Muscle layer of colon (tissue), 2 donors: Measurements from ENCODE around the gene KLHL13.
"Not testable (repeated sequence)": the region's sequence is repeated elsewhere in the genome, so short reads cannot be mapped to it uniquely, and the experiment has no call there.

Experiments
- H3K27ac ChIP-seq: one replicate; pipeline ENCODE4 v1.7.0; 2013; ENCODE audit warnings: low read depth, mild to moderate bottlenecking, low read length, moderate library complexity
- H3K27me3 ChIP-seq, 2 donors: one replicate each; pipeline ENCODE4 v1.7.0; 2013; ENCODE audit warnings: low read length in 2 of 2, mild to moderate bottlenecking in 2 of 2; ENCODE audit not compliant: insufficient read depth in 2 of 2, control insufficient read depth in 1 of 2
- H3K36me3 ChIP-seq: one replicate; pipeline ENCODE4 v1.7.0; 2013; ENCODE audit warnings: mild to moderate bottlenecking, low read length; ENCODE audit not compliant: insufficient read depth
- H3K4me1 ChIP-seq: one replicate; pipeline ENCODE4 v1.7.0; 2013; ENCODE audit warnings: mild to moderate bottlenecking, low read length; ENCODE audit not compliant: insufficient read depth
- H3K4me3 ChIP-seq, 2 donors: one replicate each; pipeline ENCODE4 v1.7.0; 2013; ENCODE audit warnings: low read length in 2 of 2, low read depth in 1 of 2, mild to moderate bottlenecking in 1 of 2, moderate library complexity in 1 of 2
- H3K9ac ChIP-seq: one replicate; pipeline ENCODE4 v1.7.0; 2013; ENCODE audit warnings: low read length
- H3K9me3 ChIP-seq: one replicate; pipeline ENCODE4 v1.7.0; 2013; ENCODE audit warnings: mild to moderate bottlenecking, low read length
- donor health status: abdominal sarcoma.
- donor health status: Adenocarcinoma of cecum.

The KLHL13 gene

GRCh38 chrX:117930116-117930515 lies 186.5 kb downstream of the KLHL13 start:
- H3K9ac ChIP-seq, H3K27me3 ChIP-seq, H3K9me3 ChIP-seq, H3K4me1 ChIP-seq, H3K36me3 ChIP-seq, H3K27ac ChIP-seq, H3K4me3 ChIP-seq: not testable (repeated sequence)

DNA sequence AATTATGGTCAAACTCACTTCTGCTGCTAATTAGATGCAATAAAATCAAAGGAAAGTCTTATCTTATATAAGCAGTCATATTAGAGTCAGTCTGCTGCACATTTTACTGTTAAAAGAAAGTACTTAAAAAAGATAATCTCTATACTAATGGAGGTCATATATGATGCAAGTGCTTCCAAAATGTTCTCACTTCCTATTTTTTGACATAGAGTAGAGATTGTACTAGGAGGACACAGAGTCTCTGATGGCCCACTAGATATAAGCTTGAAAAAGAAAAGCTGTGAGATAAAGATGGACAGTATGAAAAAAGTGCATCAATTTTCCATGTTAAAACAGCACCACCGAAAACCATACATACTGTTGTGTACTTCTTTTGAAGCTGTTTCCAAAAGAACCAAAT lies 196.9 kb downstream of the KLHL13 start:
- Histone ChIP-seq H3K27ac (no peak overlapping the region), H3K36me3 (no peaks in the 10 kb centered on the region)

DNA sequence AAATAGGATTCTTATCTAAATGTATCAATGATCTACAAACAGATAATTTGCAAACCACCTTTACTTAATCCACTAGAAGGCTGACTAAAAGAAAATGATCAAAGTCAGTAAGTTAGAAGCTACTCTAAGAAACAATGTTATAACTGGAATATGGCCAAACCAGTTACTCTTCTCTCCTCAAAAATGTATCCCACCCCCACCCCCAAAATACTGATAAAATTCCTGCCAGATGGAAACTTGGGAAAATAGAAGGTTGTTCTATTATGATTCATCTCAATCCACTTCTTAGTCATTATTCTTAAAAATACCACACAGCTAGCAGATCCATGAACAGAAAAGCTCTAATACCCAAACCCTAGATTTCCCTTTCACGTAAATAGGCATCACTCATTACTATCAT lies 206.4 kb downstream of the KLHL13 start:
- no peaks in the 10 kb centered on the region for H3K36me3 ChIP-seq
- H3K9ac ChIP-seq, result no peak overlapping the region
- no peaks in the 10 kb centered on the region for H3K27me3 ChIP-seq
- no peaks in the 10 kb centered on the region for H3K4me1 ChIP-seq
- no peak overlapping the region for H3K4me3 ChIP-seq
- no peaks in the 10 kb centered on the region for H3K9me3 ChIP-seq
- no peak overlapping the region for H3K27ac ChIP-seq

More for the DNA sequence above, 196.9 kb downstream of the KLHL13 start:
- no peaks in the 10 kb centered on the region for H3K27me3 ChIP-seq
- H3K4me1 ChIP-seq, result no peaks in the 10 kb centered on the region
- no peak overlapping the region for H3K4me3 ChIP-seq
- no peaks in the 10 kb centered on the region for H3K9me3 ChIP-seq
- H3K9ac ChIP-seq, result no peak overlapping the region

DNA sequence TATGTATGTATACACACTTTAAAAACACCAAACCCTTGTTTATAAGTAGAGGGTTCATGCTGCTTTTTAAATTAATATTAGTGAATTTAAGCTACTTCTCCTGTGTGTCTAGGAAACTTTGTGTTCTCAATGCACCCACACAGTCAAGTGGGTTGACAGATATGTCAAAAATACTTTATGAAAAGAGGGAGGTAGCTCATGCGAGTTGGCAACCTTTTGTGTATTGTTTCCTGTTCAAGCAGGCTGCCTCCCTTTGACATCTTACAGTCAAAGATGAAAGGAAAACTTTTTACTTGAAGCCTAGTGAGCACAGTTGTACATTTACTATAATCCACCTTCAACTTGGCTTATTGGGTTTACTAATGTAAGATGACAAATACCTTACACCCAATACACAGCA lies 218.4 kb downstream of the KLHL13 start:
- H3K4me3 ChIP-seq, result no peak overlapping the region
- H3K27ac ChIP-seq, result no peak overlapping the region
- H3K27me3 ChIP-seq, result no peaks in the 10 kb centered on the region
- no peaks in the 10 kb centered on the region for H3K36me3 ChIP-seq
- H3K4me1 ChIP-seq, result no peaks in the 10 kb centered on the region
- H3K9me3 ChIP-seq, result no peaks in the 10 kb centered on the region
- no peak overlapping the region for H3K9ac ChIP-seq

DNA sequence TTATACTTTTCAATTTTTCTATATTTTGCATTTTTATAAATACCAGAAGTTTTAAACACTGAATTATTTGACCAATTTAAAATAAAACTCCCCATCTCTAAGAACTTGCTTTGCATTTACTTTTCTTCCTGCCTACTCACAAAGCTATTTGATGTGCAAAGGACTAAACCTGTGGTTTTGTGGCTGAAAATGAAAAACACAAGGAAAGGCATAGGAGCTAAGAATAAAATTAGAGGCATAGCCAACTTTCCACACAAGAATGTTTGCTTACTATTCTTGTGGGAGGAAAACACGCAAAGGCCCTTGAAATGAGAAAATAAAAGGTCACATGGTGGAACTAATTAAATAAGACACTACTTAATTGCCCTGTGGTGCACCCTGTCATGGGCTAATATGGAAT lies 221.2 kb downstream of the KLHL13 start:
- Histone ChIP-seq H3K27me3 (no peaks in the 10 kb centered on the region), H3K9ac (no peak overlapping the region), H3K9me3 (no peaks in the 10 kb centered on the region), H3K36me3 (no peaks in the 10 kb centered on the region), H3K4me3 (no peak overlapping the region), H3K4me1 (no peaks in the 10 kb centered on the region), H3K27ac (no peak overlapping the region)

DNA sequence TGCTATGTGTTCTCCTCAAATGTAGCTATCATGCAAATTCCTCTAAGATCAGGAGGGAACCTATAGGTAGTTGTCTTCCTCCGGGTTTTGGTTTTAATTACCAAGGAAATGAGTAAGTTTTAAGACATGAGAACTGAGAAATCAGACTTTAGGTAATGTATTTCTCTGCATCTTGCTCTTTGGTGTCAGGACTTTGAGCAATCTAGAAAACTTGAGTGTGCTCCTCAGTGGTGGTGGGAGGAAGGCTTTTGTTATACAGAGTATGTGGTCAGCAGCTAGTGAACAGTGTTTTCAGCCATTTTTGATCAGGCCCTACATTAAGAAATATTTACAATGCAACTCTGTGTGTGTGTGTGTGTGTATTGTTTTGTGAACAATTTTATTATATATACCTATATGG lies 224.1 kb downstream of the KLHL13 start:
- H3K36me3 ChIP-seq, result no peaks in the 10 kb centered on the region
- H3K4me3 ChIP-seq, result no peak overlapping the region
- H3K27ac ChIP-seq, result no peak overlapping the region
- H3K27me3 ChIP-seq, result no peaks in the 10 kb centered on the region
- H3K4me1 ChIP-seq, result no peaks in the 10 kb centered on the region
- no peak overlapping the region for H3K9ac ChIP-seq
- no peaks in the 10 kb centered on the region for H3K9me3 ChIP-seq

- Histone ChIP-seq H3K9ac (no peak overlapping the region), H3K9me3 (no peaks in the 10 kb centered on the region), H3K4me1 (no peaks in the 10 kb centered on the region), H3K36me3 (no peaks in the 10 kb centered on the region), H3K27ac (no peak overlapping the region), H3K4me3 (no peak overlapping the region), H3K27me3 (no peaks in the 10 kb centered on the region)
Observed at GRCh38 chrX:117871796-117872195, 244.8 kb downstream of the KLHL13 start.

- Histone ChIP-seq H3K4me1 (no peaks in the 10 kb centered on the region), H3K4me3 (no peak overlapping the region), H3K27ac (no peak overlapping the region), H3K9me3 (no peaks in the 10 kb centered on the region), H3K27me3 (no peaks in the 10 kb centered on the region), H3K36me3 (no peaks in the 10 kb centered on the region), H3K9ac (no peak overlapping the region)
Observed at GRCh38 chrX:117860517-117860916, 256.1 kb downstream of the KLHL13 start.

GRCh38 chrX:117854806-117855205 lies 261.8 kb downstream of the KLHL13 start:
- H3K4me1 ChIP-seq, result no peaks in the 10 kb centered on the region
- H3K27me3 ChIP-seq, result no peaks in the 10 kb centered on the region
- H3K4me3 ChIP-seq, result no peak overlapping the region
- no peak overlapping the region for H3K27ac ChIP-seq
- no peaks in the 10 kb centered on the region for H3K36me3 ChIP-seq
- H3K9me3 ChIP-seq, result no peaks in the 10 kb centered on the region
- no peak overlapping the region for H3K9ac ChIP-seq

DNA sequence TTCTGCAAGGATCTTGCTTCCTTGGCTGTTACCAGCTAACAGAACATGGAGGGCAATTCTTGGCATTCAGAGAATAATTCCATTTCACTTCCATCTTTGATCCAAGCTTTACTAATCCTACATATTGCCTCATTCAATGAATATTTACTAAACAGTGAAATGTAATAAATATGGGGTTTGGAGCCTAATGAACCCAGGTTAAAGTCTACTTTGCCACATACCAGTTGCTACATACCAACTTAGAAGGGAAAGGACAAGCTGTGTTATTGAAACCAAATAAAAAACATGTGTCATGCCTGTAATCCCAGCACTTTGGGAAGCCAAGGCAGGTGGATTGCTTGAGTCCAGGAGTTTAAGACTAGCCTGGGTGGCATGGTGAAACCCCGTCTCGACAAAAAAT lies 265.6 kb downstream of the KLHL13 start:
- Histone ChIP-seq H3K4me3 (no peak overlapping the region), H3K4me1 (no peaks in the 10 kb centered on the region), H3K27ac (no peak overlapping the region), H3K27me3 (no peaks in the 10 kb centered on the region), H3K36me3 (no peaks in the 10 kb centered on the region), H3K9ac (no peak overlapping the region), H3K9me3 (no peaks in the 10 kb centered on the region)
